ENCODE results near the gene TMEM45B.
"Not testable (repeated sequence)": the region's sequence is repeated elsewhere in the genome, so short reads cannot be mapped to it uniquely, and the experiment has no call there.

The TMEM45B gene

DNA sequence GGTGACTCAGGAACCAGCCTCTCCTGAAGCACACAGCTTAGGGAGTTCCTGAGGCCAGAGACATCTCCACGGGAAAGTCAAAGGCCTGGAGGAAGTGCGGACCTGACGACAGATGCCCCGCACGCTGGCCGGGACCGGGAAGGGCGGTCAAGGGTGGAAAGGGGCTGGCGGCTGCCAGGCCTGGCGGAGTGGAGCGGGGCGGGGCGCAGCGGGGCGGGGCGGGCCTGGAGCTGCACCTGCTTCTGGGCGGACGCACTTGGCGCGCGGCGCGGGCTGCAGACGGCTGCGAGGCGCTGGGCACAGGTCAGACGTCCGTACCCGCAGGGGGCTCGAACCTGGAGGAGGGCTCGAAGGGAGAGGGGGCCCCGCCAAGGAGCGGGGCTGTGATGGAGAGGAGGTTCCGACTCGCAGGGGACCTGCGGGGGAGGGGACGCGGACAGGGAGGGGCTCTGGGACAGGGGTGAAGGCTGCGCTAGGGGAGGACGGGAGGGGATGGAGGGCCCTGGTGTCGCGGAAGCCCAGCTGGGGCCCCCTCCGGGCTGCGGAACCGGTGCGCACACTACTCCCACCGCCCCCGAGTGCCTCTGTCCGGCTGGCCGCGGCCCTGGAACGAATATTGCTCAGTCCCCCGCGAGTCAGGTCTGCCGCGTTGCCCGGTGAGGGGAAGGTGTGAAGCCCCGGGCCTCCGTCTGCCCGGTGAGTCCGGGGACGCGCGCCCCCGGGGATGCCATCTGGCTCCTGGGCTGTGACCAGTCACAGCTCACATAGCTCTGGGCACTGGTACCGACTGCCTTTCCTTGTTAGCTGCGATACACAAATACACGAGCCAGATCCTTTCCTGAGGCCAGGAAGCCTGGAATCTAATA, at the start of gene TMEM45B:
Gene TMEM45B, plus strand, starts transcription at position 253 of the 866 bp plus-strand sequence. CDS start 36,635 bp downstream, outside the sequence.
- DNase-seq = peak; percentile 78

DNA sequence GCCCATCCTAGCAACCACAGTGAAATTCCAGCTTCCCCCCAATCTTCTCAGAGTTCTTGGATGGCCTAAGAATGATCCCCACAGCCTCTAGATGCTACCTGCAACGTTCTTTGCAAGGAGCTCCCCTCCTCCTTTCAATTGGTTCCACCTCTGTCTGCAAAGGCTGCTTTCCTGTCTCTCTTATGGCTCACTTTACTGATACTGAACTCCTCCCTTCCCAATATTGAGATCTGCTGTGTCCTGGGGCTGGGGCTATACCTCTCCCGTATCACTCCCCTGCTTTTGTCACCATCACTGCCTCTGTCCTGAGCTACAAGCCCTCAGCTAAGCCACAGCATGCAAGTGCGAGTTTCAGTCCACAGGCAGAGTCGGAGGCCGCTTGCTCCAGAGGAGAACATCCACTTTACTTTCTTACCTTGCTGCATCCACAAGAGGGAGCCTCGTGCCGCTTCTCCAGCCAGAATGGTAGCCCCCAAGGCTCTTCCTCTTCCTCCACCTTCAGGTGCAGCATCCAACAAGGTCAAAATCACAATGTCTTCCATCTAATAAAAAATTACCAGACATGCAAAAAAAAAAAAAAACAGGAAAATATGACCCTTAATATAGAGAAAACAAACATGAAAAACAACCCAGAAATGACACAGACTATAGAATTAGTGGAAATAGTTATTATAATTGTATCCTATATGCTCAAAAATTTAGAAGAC, 48.6 kb upstream of the TMEM45B start:
- peak; percentile 64 for DNase-seq

DNA sequence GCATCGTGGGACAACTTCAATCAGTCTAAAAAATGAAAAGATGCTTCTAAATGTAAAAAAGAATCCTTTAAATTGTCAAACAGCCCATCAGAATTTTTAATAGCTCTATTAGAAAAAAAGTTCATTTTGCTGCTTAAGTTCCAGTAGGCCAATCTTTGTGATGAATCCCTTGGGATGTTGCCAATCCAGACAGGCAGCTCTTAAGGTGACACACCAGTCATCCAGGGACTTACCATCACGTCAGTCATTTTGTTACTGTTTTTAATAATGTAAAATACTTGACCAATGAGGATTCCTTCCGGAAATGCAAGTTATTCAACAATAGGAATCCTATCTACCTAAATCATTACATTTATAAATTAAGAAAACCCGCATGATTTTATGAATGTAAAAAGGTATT, 47.8 kb upstream of the TMEM45B start:
- no peak for DNase-seq

DNA sequence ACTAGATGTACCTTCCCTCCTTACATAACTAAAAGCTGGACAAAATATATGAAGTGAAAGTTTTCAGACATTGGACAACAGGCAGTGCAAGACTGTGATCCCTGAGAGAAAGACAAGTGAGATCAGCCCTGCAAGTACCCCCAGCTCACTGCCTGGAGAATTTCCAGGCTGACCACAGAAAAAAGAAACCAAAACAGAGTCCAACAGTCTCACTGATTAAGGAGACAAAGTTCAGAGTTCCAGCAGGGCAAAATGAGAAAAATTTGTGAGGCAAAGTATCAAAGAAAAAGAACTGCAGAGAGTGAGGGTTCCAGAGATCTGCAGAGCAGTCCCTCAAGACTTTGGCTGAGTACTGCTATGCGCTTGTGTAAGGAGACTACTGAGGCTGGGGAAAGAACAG, 47.3 kb upstream of the TMEM45B start:
- no peak for DNase-seq

DNA sequence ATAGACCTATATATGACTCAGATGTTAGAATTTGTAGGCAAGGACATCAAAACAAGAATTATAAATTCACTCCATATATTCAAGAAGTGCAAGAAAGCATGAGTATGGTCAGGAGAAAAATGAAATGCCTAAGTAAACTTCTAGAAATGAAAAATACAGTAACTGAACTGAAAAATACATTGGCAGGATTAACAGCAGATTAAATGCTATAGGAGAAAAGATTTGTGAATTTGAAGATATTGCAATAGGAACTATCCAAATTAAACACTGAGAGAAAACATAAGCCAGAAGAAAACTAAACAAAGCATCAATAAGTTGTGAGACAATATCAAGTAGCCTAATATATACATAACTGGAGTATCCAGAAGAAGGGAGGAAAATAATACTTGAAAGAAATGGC, 46.6 kb upstream of the TMEM45B start:
- no peak for DNase-seq

DNA sequence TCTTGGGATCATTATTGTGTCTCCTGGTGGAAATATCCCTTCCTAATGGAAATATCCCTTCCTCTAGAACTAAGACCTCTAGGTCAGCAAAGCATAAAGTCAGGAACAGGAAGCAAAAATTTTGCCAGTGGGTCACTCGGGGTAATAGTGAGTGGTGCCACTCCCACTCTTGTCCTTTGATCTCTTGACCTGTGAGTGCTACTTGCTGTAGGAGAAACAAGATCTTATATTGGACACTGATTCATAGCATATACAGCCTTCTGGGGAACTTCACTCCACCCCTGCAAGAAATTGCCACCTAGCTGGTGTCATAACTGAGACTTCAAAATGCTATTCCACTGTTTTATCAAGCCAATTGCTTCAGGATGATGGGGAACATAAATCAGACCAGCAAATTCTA, 44.7 kb upstream of the TMEM45B start:
- DNase-seq = no peak

DNA sequence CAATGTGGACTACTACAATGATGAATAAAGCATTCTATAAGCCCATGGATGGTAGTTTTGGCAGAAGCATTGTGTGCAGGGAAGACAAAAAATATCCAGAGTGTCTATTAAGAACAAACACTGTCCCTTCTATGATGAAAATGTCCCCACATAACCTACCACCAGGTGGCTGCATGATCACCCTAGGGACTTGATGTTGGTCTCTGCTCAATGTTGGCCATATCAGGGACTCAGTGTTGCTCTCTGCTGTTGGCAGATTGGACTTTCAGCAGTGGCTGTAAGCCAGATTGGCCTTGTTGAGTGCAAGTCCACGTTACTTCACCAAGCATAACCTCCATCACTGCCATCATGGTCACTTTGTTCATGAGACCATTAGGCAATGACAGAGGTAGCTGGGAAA, 44.2 kb upstream of the TMEM45B start:
- not testable (repeated sequence) for DNase-seq

DNA sequence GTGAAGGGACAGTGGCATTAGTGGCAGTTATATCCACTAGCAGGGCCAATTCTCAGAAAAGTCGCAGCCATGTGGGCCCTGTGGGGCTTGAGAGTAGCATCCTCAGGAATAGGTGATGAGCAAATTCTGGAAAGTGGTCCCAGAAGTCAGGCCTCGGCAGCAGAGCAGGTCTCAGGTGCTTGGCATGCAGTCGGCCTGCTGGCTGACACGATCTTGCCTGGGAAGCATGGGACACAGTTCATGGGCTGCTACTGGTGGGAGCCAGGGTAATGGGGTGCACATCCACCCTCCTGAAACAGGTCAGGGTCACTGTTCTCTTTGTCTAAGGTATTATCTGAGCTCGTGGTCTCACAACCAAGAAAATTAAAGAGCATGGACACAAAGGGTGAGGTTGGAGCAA, 36.8 kb upstream of the TMEM45B start:
- no peak for DNase-seq

DNA sequence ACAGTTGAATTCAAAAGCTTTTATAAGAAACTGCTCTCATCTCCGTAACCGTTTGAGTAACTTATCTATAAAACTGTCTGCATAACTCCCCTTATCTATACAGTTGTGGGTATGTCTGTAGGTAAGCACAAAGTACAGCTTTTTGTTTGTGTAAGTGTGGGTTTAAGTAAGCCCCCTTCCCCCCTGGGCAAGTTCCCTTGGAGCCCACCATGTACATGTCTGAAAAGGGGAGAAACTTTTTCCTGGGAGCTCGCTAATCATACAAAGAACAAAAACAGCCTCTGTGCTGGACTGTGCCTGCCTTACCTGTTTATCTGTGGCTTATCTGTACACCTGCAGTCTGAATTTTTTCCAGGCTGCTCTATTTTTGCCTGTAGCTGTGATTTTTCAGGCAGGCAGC, 36.3 kb upstream of the TMEM45B start:
- DNase-seq = no peak

DNA sequence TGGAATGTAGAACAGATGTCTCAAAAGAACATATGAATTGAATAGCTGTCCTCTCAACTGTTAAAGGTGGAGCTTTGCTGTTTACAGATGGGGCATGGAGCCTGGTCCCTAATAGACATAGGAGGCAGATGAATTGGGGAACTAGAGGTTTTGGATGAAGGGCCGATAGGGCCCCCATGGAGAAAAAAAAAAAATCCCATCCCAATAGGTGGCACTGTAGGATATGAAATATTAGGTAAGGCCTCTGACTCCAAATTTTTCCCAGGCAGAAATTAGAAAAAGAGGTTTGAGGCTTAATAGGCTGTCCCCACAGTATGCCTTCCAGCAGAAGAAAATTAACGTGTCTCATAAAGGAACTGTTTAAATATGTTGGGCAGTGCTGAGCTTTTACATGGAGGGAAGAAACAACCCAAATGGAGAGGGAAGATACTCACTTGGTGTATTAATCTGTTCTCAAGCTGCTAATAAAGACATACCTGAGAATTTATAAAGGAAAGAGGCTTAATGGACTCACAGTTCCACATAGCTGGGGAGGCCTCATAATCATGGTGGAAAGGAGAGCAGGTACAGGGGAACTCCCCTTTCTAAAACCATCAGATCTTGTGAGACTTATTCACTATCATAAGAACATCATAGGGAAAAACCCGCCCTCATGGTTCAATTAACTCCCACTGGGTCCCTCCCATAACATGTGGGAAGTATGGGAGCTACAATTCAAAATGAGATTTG, 30.1 kb upstream of the TMEM45B start:
- DNase-seq = no peak

DNA sequence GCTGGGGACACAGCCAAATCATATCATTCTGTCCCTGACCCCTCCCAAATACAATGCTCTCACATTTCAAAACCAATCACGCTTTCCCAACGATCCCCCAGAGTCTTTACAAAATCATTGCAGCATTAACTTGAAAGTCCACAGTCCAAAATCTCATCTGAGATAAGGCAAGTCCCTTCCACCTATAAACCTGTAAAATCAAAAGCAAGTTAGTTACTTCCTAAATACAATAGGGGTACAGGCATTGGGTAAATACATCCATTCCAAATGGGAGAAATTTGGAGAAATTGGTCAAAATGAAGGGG, 29.6 kb upstream of the TMEM45B start:
- not testable (repeated sequence) for DNase-seq

DNA sequence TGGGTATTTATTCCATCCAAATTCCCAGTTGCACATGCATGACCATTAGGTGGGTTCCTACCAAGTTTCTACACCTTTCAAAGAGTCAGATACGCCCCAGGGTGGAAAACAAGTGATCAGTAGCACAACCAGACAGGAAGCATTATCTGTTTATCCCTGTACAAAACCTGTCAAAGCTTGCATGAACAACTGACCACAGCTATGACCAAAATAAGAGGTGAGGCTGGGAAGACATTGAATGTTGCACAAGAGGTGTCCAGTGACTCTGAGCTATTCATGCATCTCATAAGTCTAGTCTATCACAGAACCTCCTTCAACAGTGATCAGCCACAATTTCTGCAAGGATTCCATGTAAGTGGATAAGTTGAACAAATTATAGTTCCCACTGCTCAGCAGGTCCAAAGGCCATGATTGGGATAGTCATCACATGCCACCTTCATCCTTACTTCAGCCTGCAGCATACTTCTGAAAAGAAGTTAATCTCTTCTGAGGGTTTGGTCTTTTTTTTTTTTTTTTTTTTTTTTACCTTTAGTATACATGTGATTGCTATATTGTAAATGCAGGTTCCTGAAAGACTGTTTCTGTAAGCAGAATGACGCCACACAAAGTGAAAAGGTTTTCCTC, 28.0 kb upstream of the TMEM45B start:
- DNase-seq = no peak

DNA sequence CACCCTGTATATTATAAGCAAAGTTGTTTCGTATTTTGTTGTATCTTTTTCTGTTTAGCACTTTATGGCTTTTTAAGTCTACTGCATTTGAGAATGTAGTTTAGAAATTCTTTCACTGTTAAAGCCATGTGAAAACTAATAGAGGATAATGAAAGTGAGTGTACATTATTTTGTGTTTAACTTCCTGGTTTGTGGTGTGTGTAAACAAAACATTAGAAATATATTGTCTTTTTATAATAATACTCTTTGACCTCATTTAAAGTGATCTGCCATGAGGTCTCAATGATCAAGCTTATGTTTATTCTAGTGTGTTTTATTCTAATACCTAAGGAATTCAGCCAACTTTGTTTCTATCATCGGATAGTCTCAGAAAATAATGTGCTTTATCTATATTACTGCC, 27.4 kb upstream of the TMEM45B start:
- no peak for DNase-seq

DNA sequence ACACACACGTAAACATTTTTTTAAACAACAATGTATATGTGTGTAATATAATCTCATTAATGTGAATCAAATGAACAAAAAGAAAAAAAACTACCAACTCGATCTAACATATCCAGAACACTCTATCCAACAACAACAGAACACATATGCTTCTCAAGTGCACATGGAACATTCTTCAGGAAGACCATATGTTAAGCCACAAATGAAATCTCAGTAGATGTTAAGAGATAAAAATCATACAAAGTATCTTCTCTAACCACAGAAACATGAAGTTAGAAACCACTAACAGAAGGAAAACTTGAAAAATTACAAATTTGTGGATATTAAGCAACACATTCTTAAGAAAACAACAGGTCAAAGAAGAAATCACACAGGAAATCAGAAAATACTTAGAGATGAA, 25.5 kb upstream of the TMEM45B start:
- no peak for DNase-seq

DNA sequence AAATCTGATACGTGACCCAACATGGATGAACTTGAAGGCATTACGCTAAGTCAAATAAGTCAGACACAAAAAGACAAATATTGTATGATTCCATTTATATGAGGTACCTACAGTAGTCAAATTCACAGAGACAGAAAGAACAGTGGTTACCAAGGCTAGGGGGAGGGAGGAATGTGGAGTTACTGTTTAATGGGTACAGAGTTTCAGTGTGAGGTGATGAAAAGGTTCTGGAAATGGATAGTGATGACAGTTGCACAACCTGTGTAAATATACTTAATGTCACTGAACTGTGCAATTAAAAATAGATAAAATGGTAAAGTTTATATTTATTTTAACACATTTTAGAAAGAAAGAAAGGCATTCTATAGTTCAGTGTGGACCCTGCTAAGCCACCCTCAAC, 24.1 kb upstream of the TMEM45B start:
- no peak for DNase-seq

DNA sequence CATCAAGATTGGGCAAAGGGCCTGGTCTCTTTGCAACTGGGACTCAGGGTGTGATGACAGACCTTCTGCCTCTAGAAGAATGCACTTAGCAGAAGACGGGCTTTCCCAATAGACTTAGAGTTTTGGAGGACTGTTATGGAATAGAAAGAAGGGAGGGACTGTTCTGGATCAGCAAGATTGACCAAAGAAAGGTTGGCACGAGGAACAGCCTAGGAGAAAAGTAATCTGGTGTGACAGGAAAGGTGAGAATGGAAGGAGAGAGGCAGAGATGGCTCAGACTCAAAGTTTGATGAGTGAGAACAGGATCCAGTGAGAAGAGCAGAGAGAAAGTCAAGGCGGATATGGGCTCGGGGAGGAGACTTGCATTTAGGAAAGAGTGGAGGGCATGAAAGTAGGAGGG, 23.0 kb upstream of the TMEM45B start:
- no peak for DNase-seq

DNA sequence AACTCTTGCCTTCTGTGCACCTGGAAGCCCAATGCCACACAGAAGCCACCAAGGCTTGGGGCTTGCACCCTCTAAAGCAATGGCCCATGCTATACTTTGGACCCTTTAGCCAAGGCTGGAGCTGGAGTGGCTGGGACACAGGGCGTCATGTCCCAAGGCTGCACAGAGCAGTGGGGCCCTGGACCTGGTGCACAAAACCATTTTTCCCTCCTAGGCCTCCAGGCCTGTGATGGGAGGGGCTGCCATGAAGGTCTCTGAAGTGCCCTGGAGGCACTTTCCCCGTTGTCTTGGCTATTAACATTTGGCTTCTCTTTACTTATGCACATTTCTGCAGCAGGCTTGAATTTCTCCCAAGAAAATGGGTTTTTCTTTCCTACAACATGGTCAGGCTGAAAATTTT, 20.6 kb upstream of the TMEM45B start:
- DNase-seq = no peak

DNA sequence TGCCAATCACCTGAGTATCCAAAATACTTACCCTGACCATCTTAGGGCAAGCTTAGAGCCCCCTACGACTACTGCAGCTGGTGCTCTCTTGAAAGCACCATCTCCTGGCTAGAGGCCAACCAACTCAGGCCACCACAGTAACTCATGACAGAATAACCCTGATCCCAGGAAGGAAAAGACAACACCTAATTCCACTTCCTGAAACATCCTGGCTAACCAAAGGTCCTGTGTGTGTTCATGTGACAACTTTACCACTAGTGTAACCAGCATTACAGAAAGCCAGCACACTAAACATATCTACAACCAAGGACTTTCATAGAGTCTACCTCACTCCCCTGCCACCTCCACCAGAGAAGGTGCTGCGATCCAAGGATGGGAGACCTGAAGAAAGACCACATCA, 17.4 kb upstream of the TMEM45B start:
- DNase-seq = no peak

DNA sequence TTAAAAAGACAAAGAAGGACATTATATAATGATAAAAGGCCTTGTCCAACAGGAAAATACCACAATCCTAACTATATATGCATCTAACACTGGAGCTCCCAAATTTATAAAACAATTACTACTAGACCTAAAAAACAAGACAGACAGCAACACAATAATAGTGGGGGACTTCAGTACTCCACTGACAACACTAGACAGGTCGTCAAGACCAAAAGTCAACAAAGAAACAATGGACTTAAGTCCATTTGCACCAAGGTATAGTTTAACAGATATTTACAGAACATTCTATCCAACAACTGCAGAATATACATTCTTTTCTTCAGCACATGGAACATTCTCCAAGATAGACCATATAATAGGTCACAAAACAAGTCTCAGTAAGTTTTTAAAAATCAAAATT, 15.5 kb upstream of the TMEM45B start:
- DNase-seq = not testable (repeated sequence)

DNA sequence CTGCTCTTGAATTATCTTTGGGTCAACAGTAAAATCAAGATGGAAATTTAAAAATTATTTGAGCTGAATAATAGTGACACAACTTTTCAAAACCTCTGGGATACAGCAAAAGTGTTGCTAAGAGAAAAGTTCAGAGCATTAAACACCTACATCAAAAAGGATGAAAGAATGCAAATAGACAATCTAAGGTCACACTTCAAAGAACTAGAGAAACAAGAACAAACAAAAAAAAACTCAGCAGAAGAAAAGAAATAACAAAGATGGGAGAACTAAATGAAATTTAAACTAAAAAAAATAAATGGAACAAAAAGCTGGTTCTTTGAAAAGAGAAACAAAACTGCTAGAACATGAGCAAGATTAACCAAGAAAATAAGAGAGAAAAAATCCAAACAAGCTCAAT, 15.0 kb upstream of the TMEM45B start:
- DNase-seq = no peak

DNA sequence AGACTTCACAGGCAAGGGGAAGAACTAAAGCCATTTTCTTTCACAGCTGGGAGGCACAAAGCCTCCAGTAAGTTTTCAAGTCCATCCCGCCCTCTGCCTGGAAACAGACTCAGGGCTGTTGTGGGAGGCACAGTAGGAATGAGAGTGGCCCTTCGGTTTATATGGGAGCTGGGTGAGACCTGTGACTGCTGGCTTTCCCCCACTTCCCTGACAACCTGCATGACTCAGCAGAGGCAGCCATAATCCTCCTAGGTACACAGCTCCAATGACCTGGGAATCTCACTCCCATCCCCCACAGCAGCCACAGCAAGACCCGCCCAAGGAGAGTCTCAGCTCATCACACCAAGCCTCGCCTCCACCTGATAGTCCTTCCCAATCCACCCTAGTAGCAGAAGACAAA, 12.1 kb upstream of the TMEM45B start:
- no peak for DNase-seq

DNA sequence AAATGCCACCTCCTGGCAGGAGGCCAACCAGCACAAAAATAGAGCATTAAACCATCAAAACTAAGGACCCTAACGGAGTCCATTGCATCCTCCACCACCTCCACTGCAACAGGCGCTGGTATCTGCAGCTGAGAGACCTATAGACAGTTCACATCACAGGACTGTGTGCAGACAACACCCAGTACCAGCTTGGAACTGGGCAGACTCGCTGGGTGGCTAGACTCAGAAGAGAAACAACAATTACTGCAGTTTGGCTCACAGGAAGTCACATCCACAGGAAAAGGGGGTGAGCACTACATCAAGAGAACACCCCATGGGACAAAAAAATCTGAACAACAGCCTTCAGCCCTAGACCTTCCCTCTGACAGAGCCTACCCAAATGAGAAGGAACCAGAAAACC, 11.6 kb upstream of the TMEM45B start:
- no peak for DNase-seq

DNA sequence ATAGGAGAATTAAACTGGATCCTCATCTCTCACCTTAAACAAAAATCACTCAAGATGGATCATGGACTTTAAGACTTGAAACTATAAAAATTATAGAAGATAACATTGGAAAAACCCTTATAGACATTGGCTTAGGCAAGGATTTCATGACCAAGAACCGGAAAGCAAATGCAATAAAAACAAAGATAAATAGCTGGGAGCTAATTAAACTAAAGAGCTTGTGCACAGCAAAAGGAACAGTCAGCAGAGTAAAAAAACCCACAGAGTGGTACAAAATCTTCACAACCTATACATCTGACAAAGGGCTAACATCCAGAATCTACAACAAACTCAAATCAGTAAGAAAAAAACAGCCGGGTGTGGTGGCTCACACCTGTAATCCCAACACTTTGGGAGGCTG, 7.4 kb upstream of the TMEM45B start:
- not testable (repeated sequence) for DNase-seq
